SHP77 treated with DMSO at 0.1 percent for 48 hours (cell line): ENCODE results near the gene MTHFD2.
A peak's percentile ranks its signal among the peaks of the same experiment; 100 is the strongest.
"Not testable (repeated sequence)": the region's sequence is repeated elsewhere in the genome, so short reads cannot be mapped to it uniquely, and the experiment has no call there.

Experiments used
- DNase-seq: peaks from one replicate; lab custom pipeline; 2025; lab: John Stamatoyannopoulos, UW

The MTHFD2 gene

DNA sequence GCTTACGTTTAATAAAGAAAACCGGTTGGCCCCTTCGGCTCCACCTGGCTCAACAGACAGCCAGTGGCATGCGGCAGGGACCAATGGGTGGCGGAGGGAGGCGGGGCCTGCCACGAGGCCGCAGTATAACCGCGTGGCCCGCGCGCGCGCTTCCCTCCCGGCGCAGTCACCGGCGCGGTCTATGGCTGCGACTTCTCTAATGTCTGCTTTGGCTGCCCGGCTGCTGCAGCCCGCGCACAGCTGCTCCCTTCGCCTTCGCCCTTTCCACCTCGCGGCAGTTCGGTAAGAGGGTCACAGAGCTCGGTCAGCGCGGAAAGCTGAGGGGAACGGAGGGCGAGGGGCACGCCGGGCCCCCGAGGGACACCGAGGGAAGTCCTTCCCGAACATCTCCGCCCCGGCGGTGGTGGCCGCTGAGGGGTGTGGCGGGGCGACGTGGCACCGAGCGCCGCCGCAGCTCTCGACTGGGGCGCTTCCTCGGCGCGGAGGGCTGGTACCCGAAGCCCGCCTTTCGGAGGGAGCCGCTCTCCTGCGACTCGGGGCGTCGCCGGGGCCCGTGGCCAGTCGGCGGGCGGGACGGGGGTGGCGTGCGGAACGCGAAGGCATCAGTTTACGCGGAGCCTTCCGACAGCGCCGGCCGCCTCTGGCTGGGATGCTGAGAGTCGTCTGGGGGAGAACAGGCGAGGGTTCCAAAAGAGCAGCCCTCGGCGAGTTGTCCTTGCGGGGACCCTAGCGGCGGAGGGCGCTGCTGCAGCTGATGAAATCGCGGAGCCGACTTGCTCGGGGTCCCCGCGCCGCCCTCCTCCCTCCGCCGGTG is at the start of gene MTHFD2:
TSS of gene MTHFD2 (plus strand) at position 155 of the 814 bp plus-strand sequence. CDS start at position 182, 27 bp downstream.
- peak; percentile 96 for DNase-seq

DNA sequence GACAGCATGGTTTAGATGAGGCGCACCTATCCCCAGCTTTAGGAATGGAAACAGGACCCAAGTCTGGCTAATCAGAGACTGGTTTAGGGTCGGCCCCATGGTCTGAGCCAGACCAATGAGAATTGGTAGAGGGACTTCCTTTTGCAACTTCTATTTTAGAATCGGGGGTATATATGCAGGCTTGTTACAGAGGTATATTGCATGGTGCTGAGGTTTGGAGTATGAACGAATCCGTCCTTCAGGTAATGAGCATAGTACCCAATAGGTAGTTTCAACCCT is 49.2 kb upstream of the MTHFD2 start:
- DNase-seq, result no peak

DNA sequence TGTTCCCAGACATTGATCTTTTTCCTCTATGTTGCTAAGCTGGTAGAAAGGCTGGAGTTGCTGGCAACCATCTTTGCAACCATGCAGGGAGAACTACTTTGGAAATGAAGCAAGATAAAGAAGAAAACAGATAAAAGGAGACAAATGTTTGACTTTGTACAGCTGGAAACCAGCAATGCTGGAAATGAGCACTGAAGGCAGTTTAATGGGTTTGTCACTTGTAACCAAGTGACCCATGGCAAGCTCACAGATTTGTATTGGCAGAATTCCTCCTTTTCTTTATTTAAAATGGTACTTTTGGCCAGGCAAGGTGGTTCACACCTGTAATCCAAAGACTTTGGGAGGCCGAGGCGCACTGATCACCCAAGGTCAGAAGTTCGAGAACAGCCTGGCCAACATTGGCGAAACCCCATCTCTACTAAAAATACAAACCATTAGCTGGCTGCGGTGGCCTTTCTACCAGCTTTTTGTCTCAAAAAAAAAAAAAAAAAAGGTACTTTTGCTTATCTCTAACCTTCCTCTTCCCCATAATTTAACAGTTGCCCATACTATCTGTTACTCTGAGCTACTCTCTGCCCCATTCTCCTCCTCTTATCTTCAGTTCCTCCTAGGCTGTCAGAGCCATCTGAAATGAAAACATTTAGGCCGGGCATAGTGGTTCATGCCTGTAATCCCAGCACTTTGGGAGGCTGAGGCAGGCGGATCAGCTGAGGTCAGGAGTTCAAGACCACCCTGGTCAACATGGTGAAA is 48.7 kb upstream of the MTHFD2 start:
- no peak for DNase-seq

DNA sequence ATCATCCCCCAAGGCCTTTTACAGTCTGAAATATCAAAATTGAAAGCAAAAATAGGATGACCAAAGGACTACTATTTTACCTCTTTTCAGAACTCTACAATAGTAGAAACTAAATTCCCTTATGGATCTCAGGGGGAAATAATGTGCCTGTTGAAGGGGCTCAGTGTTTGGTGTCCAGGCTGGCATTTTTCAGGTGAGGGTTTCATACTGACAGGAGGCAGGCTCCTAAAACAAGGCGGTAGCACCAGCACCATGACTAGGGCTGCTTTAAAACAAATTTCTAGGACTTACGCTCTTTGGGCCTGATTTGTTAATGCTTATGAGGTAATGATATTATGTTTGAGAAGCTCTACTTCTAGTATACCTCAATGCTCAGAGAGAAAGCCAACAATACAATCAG is 45.5 kb upstream of the MTHFD2 start:
- no peak for DNase-seq

DNA sequence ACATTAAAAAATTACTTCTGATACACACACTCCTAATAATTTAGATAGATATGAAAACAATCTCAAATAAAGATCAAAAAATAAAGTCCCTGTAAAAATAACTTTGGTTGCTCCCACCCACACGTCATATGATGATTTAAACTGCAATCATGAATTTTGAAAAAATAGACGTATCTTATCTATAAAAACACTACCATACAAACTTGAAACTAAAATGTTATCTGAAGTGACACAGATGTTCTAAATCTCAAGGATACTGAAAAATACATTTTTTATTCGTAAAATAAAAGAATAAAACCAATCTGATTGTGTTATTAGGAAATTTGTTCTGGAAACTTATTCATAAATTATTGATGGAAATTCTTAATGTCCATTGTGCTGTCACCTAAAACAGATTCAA is 42.6 kb upstream of the MTHFD2 start:
- no peak for DNase-seq

DNA sequence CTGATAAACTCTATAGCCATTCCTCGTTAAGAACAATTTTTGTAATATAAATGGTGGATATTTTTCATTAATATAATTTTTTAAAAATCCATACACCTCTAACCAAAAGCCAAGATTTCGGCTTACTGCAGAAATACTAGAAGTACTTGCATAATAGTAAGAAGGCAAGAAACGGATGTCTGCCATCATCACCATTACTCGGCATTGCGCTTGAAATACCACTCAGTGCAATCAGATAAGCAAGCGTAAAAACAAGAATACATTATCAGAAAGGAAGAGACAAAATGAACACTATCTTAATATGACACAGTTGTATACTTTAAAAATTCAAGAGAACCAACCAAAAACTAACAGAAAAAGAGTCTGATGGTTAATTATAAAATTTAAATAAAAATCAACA is 35.5 kb upstream of the MTHFD2 start:
- DNase-seq, result no peak

DNA sequence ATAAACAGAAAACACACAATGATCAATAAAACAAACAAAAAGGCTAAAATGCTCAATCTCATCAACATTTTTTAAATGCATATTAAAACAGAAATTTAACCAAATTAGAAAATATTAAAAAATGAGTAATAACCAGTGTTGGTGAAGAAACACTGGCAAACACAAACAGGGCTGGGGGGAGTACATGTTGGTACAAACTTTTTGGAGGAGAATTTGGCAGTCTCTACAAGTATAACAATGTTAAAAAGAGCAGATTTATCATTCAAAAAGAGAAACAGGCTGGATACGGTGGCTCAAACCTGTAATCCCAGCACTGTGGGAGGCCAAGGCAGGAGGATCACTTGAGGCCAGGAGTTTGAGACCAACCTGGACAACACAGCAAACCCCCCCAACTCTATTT is 33.7 kb upstream of the MTHFD2 start:
- no peak for DNase-seq

DNA sequence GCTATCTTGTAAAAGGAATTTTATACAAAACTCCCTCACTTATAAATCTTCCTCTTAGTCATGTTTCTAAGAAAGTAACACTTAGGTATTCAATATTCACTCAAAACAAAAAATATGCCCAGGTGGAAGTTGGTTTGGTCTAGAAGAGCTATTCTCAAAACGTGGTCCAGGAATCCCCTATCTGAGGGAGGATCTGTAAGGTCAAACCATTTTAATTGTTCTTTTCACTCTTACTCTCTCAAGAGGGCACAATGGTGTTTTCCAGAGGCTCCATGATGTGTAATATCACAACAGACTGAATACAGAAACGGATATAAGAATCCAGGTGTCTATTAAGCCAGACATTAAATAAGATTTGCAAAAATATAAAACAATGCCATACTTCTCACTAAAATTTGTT is 29.7 kb upstream of the MTHFD2 start:
- no peak for DNase-seq

DNA sequence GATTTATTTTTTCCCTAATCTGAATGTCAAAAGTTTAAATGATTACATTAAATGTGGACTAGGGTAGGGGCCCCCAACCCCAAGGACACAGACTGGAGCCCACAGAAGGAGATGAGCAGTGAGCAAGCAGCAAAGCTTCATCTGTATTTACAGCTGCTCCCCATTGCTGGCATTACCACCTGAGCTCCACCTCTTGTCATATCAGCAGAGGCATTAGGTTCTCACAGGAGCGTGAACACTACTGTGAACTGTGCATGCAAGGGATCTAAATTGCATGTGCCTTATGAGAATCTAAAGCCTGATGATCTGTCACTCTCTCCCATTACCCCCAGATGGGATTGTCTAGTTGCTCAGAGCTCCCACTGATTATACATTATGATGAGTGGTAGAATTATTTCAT is 23.5 kb upstream of the MTHFD2 start:
- DNase-seq, result no peak

DNA sequence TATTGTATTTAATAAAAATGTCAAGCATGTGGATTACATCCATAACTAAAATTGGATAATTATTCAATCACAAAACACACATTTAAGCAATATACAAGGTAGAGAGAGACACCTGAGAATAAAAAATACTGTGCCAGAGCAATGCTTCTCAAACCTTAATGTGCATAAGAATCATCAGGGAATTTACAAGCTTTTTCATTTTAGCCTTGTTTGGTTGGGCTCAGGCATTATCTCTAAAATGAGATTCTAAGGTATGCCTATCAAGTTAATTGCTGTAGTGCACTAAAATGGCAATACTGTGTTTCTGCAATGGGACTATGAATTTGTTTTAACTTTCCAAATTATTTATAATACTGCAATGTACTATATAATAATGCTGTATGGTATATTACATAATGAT is 20.7 kb upstream of the MTHFD2 start:
- no peak for DNase-seq

DNA sequence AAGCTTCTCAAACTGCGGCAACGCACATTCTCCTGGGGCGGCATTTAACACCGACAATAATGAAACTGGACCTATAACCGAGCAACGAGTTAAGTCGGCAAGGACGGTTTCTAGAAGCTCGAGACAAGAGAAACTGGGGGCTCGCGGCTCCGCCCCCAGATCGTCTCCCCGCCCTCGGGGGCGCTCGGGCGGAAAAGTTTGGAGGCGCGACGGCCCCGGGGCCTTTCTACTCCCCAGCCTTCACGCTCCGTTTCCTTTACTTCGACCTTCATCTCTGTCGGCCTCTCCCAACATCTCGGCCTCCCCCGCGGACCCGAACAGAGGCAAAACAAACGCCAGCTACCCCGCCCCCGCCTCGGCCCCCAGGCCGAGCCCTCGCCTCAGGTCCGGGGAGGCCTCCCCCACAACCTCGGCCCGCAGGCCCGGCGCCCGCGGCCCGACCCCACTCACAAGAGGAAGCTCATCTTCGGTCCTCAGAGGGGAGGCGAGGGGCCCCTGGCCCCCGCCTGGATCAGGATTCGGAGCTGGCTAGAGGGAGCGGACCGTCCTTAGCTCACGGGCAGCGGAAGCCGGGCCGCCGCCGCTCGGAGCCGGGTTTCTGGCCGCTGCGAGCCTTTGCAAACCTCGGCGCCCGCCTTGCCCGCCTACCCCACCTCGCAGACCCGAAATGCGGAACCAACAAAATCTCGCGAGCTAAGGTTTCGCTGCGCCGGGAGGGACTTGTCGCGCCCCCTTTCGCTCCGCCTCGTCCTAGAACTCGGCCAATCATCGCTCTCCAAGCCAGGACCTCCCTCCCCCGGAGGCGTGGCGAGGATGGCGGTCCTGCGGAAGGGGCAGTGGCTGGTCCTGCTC is 20.0 kb upstream of the MTHFD2 start, which contains the start of gene MOB1A:
TSS of gene MOB1A (minus strand) at position 669 of the 852 bp plus-strand sequence. CDS start at position 464, 205 bp downstream.
- peak; percentile 95 for DNase-seq

DNA sequence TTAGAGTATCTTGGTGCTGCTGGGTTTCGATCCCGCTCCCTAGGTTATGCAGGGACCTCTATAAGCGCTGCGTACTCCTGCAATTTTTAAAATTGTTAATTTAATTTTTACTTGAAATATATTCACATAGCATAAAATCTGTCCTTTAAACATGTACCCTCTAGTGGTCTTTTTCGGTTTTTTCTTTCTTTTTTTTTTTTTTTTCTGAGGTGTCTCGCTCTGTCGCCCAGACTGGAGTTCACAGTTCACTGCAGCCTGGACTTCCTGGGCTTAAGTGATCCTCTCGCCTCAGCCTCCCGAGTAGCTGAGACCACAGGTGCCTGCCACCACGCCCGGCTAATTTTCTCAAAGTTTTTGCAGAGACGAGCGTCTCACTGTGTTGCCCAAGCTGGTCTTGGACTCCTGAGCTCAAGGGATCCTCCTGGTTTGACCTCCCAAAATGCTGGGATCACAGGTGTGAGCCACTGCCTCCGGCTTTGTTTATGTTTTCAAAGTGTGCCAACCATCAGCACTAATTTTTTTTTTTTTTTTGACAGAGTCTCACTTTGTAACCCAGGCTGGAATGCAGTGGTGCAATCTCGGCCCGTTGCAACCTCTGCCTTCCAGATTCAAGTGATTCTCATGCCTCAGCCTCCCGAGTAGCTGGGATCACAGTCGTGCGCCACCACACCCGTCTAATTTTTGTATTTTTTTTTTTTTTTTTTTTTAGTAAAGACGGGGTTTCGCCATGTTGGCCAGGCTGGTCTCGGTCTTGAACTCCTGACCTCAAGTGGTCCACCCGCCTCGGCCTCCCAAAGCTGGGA is 19.2 kb upstream of the MTHFD2 start:
- DNase-seq, result no peak

DNA sequence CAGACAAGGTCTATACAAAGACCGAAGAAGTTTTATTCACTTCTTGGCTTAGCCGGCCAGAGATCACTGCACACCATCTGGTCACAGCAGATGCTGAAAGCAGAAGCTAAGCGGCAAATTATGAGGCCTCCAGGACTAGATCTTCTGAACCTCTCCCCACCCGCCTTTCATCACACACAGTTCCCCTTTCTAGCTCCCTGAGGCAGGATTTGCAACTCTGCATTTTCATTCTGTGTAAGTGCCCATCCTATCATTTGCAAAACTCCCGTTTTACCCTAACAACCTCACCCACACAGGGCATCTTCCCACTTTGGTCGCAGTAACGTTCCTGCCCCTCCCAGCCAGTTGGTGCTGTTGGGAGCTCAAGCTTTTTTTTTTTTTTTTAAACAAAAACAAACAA is 16.7 kb upstream of the MTHFD2 start:
- peak; percentile 6 for DNase-seq

DNA sequence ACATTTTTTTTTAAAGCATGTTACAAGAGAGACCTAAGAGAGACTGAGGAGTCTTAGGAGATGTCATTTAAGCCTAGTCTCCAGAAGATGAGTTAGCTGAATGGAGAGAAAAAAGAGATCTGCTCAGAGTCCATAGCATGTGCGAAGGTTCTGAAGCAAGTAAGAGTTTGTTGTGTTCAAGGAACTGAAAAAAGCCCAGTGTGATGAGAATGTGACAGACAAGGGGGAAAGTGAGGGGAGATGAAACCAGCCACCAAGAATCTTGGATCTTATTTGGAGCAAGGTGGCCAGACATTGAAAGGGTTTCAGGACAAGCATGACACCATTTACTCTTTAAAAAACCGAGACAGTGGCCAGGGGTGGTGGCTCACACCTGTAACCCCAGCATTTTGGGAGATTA is 14.5 kb upstream of the MTHFD2 start:
- no peak for DNase-seq

DNA sequence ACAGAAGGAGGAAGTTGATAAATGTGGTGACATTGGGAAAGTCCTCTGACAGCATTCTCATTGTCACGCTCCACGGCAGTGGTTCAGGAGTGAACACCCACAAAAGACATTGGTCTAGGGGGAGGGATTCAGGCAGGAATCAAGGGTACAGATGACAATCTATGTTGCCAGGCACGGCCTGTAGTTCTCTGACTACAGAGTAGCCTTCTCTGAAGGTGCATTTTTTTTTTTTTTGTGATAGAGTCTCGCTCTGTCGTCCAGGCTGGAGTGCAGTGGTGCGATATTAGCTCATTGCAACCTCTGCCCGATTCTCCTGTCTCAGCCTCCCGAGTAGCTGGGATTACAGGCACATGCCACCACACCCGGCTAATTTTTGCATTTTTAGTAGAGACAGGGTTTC is 12.4 kb upstream of the MTHFD2 start:
- no peak for DNase-seq

DNA sequence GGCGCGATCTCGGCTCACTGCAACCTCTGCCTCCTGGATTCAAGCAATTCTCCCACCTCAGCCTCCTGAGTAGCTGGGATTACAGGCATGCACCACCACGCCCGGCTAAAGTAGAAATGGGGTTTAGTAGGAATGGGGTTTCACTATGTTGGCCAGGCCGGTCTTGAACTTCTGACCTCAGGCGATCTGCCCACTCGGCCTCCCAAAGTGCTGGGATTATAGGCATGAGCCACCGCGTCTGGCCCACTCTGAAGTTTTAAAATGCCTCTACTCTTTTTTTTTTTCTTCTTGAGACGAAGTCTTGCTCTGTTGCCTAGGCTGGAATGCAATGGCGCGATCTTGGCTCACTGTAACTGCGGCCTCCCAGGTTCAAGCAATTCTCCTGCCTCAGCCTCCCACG is 11.7 kb upstream of the MTHFD2 start:
- DNase-seq, result not testable (repeated sequence)

DNA sequence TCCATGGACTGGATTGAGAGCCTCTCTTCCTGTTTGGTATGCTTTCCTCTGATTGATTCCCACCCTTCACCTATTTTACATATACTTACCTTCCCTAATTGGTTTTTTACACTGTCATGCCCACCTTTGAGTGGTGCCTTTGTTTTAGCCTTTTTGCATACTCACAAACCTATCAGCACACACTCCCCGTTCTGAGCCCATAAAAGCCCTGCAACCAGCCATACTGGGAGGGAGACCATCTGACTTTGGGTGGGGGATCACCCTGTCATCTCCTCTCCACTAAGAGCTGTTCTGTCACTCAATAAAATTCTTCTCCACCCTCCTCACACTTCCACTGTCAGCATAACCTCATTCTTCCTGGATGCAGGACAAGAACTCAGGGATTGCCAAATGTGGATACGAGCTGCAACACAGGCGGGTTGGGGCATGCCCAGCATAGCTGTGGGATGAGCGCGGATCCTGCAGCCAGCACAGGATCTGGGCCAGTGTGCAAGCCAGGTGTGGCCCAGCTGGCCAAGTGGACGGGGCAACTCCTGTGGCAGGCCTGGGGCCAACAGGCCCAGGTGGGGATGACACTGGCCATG is 10.3 kb upstream of the MTHFD2 start:
- peak; percentile 58 for DNase-seq

DNA sequence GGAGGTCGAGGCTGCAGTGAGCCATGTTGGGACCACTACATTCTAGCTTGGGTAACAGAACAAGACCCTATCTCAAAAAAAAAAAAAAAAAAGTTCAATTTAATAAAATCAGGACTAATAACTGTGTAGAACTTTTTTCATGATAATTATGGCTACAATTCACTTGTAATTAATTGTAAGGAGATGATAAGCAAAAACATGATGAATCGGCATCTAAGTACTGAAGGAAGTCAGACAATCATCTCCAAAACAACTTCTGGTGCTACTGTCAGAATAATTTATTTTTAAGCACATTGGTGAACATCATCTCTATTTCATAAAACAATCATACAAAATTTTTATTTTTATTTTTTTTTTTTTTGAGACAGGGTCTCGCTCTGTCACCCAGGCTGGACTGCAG is 9.7 kb upstream of the MTHFD2 start:
- no peak for DNase-seq

DNA sequence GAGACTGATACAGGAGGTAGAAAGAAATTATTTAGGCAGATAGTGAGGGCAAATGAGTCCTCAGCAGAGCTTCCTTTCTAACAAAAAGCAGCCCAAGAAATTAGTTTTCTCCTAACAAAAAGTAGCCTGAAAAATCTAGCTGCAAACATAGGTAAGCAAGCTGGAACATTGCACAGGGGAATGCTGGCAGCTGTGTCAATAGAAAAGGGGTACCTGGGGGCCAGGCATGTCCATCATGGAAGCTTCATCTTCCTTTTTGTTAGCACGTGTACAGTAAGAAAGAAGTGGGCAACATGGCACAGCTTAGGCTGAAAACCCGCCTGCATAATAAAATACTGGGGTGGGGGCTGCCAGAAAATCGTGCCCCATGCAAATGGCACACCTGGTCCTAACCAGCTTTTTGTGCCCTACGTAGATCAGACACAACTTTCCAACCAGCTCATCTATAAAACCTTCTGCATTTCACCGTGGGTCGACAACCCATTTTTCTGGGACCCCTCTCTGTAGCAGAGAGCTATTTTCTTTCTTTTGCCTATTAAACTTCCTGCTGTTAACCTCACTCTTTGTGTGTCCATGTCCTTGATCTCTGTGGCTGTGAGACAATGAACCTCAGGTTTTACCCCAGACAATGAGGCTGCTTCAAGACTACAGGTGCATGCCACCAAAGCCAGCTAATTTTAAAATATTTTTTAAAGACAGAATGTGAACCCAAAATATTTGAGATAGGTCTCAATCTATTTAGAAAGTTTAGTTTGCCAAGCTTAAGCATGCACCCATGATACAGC is 6.6 kb upstream of the MTHFD2 start:
- peak; percentile 49 for DNase-seq

DNA sequence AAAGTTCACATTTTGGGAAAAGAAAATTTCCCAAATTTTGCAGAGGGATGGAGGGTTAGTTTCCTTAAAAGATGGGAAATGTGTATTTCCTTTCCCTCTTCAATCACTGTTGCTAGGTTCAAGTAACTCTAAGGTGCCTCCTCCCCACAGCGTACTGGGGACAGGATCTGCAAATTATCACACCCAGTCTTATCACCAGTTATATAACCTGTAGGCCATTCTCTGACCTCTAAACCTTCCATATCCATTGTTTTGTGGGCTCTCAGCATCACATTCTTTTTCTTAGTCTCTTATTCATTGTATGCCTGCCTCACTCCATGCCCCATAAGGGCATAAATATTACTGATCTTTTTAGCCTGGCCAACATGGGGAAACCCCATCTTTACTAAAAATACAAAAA is 3.6 kb upstream of the MTHFD2 start:
- no peak for DNase-seq

DNA sequence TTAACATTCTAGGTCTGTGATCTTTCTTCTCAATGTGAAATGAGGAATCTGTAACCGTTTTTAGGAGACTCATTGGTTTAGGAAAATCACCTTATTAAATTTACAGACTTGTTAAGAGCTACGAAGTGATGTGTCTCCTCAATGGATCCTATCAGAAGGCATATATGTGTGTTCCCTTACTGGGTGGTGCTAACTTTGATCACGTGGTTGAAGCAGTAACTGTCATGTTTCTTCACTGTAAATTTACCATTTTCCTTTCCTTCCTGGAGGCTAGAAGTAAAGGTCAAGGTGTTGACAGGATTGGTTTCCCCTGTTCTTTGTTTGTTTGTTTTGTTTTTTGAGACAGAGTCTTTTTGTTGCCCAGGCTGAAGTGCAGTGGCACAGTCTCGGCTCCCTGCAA is 1.4 kb upstream of the MTHFD2 start:
- DNase-seq, result no peak
